ENCODE data around the gene ADAMTS1. TPM values are rescaled to one million over a fixed set of nuclear protein-coding genes. Genes with fewer than 3 reads are reported as not detected.

Gene ADAMTS1
- total and polyA plus RNA-seq, 2 of the 4 experiments (the other 2 are of a cell fraction): 116 to 317 TPM

GRCh38 chr21:26888256-26888655, 43.0 kb upstream of the ADAMTS1 start:
- Histone ChIP-seq H2BK20ac (ENCODE audit: low read depth, low read length) (no peak overlapping the region), H3K4me2 (ENCODE audit: low read depth, low read length) (no peak overlapping the region), H3K23ac (ENCODE audit: low read depth, low read length) (no peak overlapping the region), H3K18ac (ENCODE audit: low read depth, low read length) (peak overlapping the region; percentile 18; the same call in 1 of the 2 replicates), H2AK9ac (replicated peaks; ENCODE audit: low read depth, low read length, poor library complexity) (no peak overlapping the region), H4K20me1 (ENCODE audit: insufficient read depth, low read length) (no peaks in the 10 kb centered on the region), H3K14ac (replicated peaks; ENCODE audit: low read depth, low read length) (no peak overlapping the region), H3K27me3 (ENCODE audit: control insufficient read depth, insufficient read depth, low read length) (no peaks in the 10 kb centered on the region), H3K9ac (ENCODE audit: low read depth, low read length) (no peak overlapping the region), H3K56ac (ENCODE audit: extremely low read depth, insufficient read depth, low read length) (no peak overlapping the region), H4K5ac (ENCODE audit: low read depth, low read length) (no peak overlapping the region; the same call in 1 of the 2 replicates), H3K4me1 (ENCODE audit: control insufficient read depth, insufficient read depth, low read length) (peaks cover 2% of the 10 kb centered on the region; the same call in 1 of the 2 replicates), H3K36me3 (ENCODE audit: control insufficient read depth, insufficient read depth, low read length) (no peaks in the 10 kb centered on the region), H3K79me1 (ENCODE audit: low read depth in 1 of 2, low read length in 2 of 2) (no peaks in the 10 kb centered on the region), H2BK15ac (ENCODE audit: low read depth, low read length) (no peak overlapping the region), H3K4ac (ENCODE audit: low read depth, low read length) (no peak overlapping the region), H3K9me1 (ENCODE audit: insufficient read depth, low read length) (no peaks in the 10 kb centered on the region), H4K91ac (ENCODE audit: insufficient read depth, low read depth, low read length) (no peak overlapping the region), H2AK5ac (ENCODE audit: low read depth, low read length) (no peak overlapping the region), H2AFZ (replicated peaks; ENCODE audit: low read length, poor library complexity) (no peak overlapping the region), H4K8ac (ENCODE audit: low read depth in 2 of 2, low read length in 2 of 2) (no peak overlapping the region), H3K4me3 (ENCODE audit: insufficient read depth, low read depth, low read length) (no peak overlapping the region), H2BK5ac (ENCODE audit: low read depth, low read length, poor library complexity, severe bottlenecking) (no peak overlapping the region), H2BK120ac (ENCODE audit: low read depth, low read length) (no peak overlapping the region), H3K27ac (ENCODE audit: insufficient read depth, low read length) (no peak overlapping the region), H3K9me3 (ENCODE audit: control insufficient read depth, insufficient read depth, low read length) (no peaks in the 10 kb centered on the region)
- ChIA-PET POLR2A (ENCODE audit: unreplicated experiment) (no interaction called here), CTCF (interaction anchor here (1.0 kb wide), 1 partner anchor 62 kb away, joined by 3 read pairs; no protein-coding TSS in a partner anchor)
- BruUV-seq (replicated peaks): no TSS peak
- no peak for DNase-seq
- dilution Hi-C loops (cut with HindIII; ENCODE audit: low sequenced_read_pairs, unreplicated experiment): no loop called here
- TF ChIP-seq USF2 (IDR thresholded peaks at IDR 0.05; ENCODE audit: low read depth, low read length) (no peak), FOS (IDR thresholded peaks at IDR 0.05; ENCODE audit: low read depth, low read length) (no peak), CHD1 (IDR thresholded peaks at IDR 0.05; ENCODE audit: low read depth, low read length) (no peak), MAFK (IDR thresholded peaks at IDR 0.05; ENCODE audit: low read depth, low read length) (no peak), RCOR1 (IDR thresholded peaks at IDR 0.05; ENCODE audit: insufficient replicate concordance, low read length) (no peak), POLR2A (IDR thresholded peaks at IDR 0.05; ENCODE audit: low read depth, low read length) (no peak), RFX5 (IDR thresholded peaks at IDR 0.05; ENCODE audit: low read depth, low read length) (no peak), MXI1 (IDR thresholded peaks at IDR 0.05; ENCODE audit: borderline replicate concordance, low read depth, low read length) (no peak), BHLHE40 (IDR thresholded peaks at IDR 0.05; ENCODE audit: low read depth, low read length) (no peak), NFE2L2 (IDR thresholded peaks at IDR 0.05; ENCODE audit: low read depth, low read length) (no peak), RAD21 (IDR thresholded peaks at IDR 0.05; ENCODE audit: low read length) (no peak), CTCF (conservative IDR thresholded peaks at IDR 0.05; ENCODE audit: low read depth, low read length) (no peak), MAZ (IDR thresholded peaks at IDR 0.05; ENCODE audit: borderline replicate concordance, low read depth, low read length) (no peak), CEBPB (IDR thresholded peaks at IDR 0.05; ENCODE audit: low read depth, low read length) (no peak), SMC3 (IDR thresholded peaks at IDR 0.05; ENCODE audit: low read depth, low read length) (no peak)
- TF ChIP-seq, protein P1, sequence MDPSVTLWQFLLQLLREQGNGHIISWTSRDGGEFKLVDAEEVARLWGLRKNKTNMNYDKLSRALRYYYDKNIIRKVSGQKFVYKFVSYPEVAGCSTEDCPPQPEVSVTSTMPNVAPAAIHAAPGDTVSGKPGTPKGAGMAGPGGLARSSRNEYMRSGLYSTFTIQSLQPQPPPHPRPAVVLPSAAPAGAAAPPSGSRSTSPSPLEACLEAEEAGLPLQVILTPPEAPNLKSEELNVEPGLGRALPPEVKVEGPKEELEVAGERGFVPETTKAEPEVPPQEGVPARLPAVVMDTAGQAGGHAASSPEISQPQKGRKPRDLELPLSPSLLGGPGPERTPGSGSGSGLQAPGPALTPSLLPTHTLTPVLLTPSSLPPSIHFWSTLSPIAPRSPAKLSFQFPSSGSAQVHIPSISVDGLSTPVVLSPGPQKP (IDR thresholded peaks at IDR 0.05; ENCODE audit: borderline replicate concordance, low read depth, low read length): no peak
- intact Hi-C loops (cut with micrococcal nuclease): no loop called here
- in situ Hi-C loops (cut with MboI; ENCODE audit: low sequenced_read_pairs): no loop called here
- ATAC-seq (ENCODE audit: low read depth): no peak
